B cell (primary cell): ENCODE results near the gene IFRD2. TPM values are rescaled to one million over a fixed set of nuclear protein-coding genes. Genes with fewer than 3 reads are reported as not detected.

Experiments
- ATAC-seq: fragments of 200-7000 bp; cut with Tn5 transposase; one replicate; pipeline ENCODE4 v1.10.0; 2021; ENCODE audit warnings: low read depth, mild to moderate bottlenecking, moderate number of reproducible peaks, moderate library complexity
- CTCF ChIA-PET: fragments of 350-600 bp; sonication (Branson Sonifier 250); formaldehyde crosslinking; loops from one replicate; lab custom pipeline; 2021; ENCODE audit warnings: antibody characterized with exemption, inconsistent platforms; lab: Charles Lee
- POLR2A ChIA-PET: fragments of 350-600 bp; sonication (Branson Sonifier 250); formaldehyde crosslinking; loops from one replicate; lab custom pipeline; 2021; ENCODE audit warnings: antibody characterized with exemption; lab: Charles Lee
- DNase-seq: peaks from one replicate; pipeline ENCODE4 v3.0.0; 2013
- H2AFZ ChIP-seq: 2 replicates; pipeline ENCODE4 v1.6.1; 2012; ENCODE audit warnings: mild to moderate bottlenecking, low read depth, low read length; ENCODE audit not compliant: insufficient read depth, poor library complexity, severe bottlenecking
- H3K27ac ChIP-seq, 2 donors: 1 replicate in 1 of 2; 2 replicates in 1 of 2; pipeline ENCODE4 v1.5.1; 2012 to 2013; ENCODE audit warnings: low read length in 2 of 2, mild to moderate bottlenecking in 2 of 2, moderate library complexity in 1 of 2
- H3K27me3 ChIP-seq, 4 experiments: fragments of 200-600 bp in 1 of 4; sonication (generic) in 1 of 4; replicated peaks in 1 of 4; 1 replicate in 2 of 4; 2 replicates in 2 of 4; pipeline versions ENCODE4 v1.6.1 to v1.7.0; 2013 to 2016; ENCODE audit warnings: low read length in 3 of 4, mild to moderate bottlenecking in 2 of 4, mixed read lengths in 1 of 4, moderate library complexity in 1 of 4; ENCODE audit not compliant: insufficient read depth in 4 of 4, control insufficient read depth in 3 of 4; ENCODE audit errors: control extremely low read depth in 1 of 4
- H3K36me3 ChIP-seq, 2 experiments: replicated peaks in 1 of 2; 1 replicate in 1 of 2; 2 replicates in 1 of 2; pipeline versions ENCODE4 v1.6.1 to v1.7.1; 2013; ENCODE audit warnings: low read length in 1 of 2; ENCODE audit not compliant: insufficient read depth in 2 of 2, control insufficient read depth in 1 of 2; ENCODE audit errors: control extremely low read depth in 1 of 2, extremely low read depth in 1 of 2
- H3K4me1 ChIP-seq, 2 donors: fragments of 200-600 bp in 1 of 2; sonication (generic) in 1 of 2; 1 replicate in 1 of 2; 2 replicates in 1 of 2; pipeline versions ENCODE4 v1.5.1 to v1.6.1; 2013 to 2017; ENCODE audit warnings: low read length in 2 of 2; ENCODE audit not compliant: control insufficient read depth in 2 of 2, insufficient read depth in 2 of 2
- H3K4me2 ChIP-seq: replicated peaks from 2 replicates; pipeline ENCODE3; 2012; ENCODE audit warnings: mild to moderate bottlenecking, low read depth, low read length; ENCODE audit not compliant: poor library complexity, severe bottlenecking
- H3K4me3 ChIP-seq, 5 experiments: fragments of 200-600 bp in 1 of 5; sonication (generic) in 1 of 5; 1 replicate in 3 of 5; 2 replicates in 2 of 5; pipeline versions ENCODE4 v1.5.1 to v1.7.0; 2011 to 2016; ENCODE audit warnings: low read length in 4 of 5, mild to moderate bottlenecking in 4 of 5, low read depth in 2 of 5, control low read depth in 1 of 5, moderate library complexity in 1 of 5; ENCODE audit not compliant: insufficient read depth in 1 of 5; ENCODE audit errors: control extremely low read depth in 1 of 5, extremely low read depth in 1 of 5
- H3K79me2 ChIP-seq: fragments of 200-600 bp; sonication (generic); one replicate; pipeline ENCODE4 v1.6.0; 2016; ENCODE audit warnings: low read length; ENCODE audit not compliant: control insufficient read depth, insufficient read depth
- H3K9ac ChIP-seq: fragments of 200-600 bp; sonication (generic); 2 replicates; pipeline ENCODE4 v1.6.1; 2017; ENCODE audit warnings: mild to moderate bottlenecking, low read length, moderate library complexity
- H3K9me3 ChIP-seq, 3 donors: one replicate each; pipeline versions ENCODE4 v1.6.1 to v1.7.1; 2013; ENCODE audit warnings: low read length in 2 of 3; ENCODE audit not compliant: control insufficient read depth in 2 of 3, insufficient read depth in 1 of 3; ENCODE audit errors: control extremely low read depth in 1 of 3
- H4K20me1 ChIP-seq: 2 replicates; pipeline ENCODE4 v1.6.0; 2012; ENCODE audit warnings: mild to moderate bottlenecking, low read length; ENCODE audit not compliant: insufficient read depth, control insufficient read depth, poor library complexity, severe bottlenecking
- H3K27ac Mint-ChIP-seq: one replicate; pipeline ENCODE4 v1.8.0; 2021; ENCODE audit warnings: mixed read lengths
- H3K27me3 Mint-ChIP-seq: one replicate; pipeline ENCODE4 v1.8.0; 2021; ENCODE audit warnings: mixed read lengths
- H3K4me1 Mint-ChIP-seq: one replicate; pipeline ENCODE4 v1.8.0; 2021; ENCODE audit warnings: mixed read lengths
- H3K4me3 Mint-ChIP-seq: one replicate; pipeline ENCODE4 v1.8.0; 2021; ENCODE audit warnings: mixed read lengths
- H3K9me3 Mint-ChIP-seq: one replicate; pipeline ENCODE4 v1.8.0; 2022; ENCODE audit warnings: mixed read lengths; ENCODE audit not compliant: insufficient read depth
- EZH2 ChIP-seq: IDR thresholded peaks from 2 replicates; pipeline ENCODE4 v1.6.1; 2012; ENCODE audit warnings: borderline replicate concordance, low read depth, mild to moderate bottlenecking, moderate library complexity, low read length; ENCODE audit not compliant: insufficient read depth, poor library complexity, severe bottlenecking
- WGBS: methylation state at CpG from one replicate; pipeline ENCODE4 v1.1.5; 2013; ENCODE audit warnings: missing lambda C conversion rate; ENCODE audit not compliant: insufficient coverage; 5-methylcytosine and 5-hydroxymethylcytosine counted together
- intact Hi-C: fragments of 100-400 bp; cut with micrococcal nuclease; formaldehyde crosslinking; loops from one replicate; pipeline ENCODE4 v1.10.0; 2022
- polyA plus RNA-seq: library from polyadenylated mRNA; depleted of rRNA; stranded (reverse); fragments of >200 nt; gene quantifications from 2 replicates; pipeline ENCODE4 v1.2.3, GENCODE V29; 2012
- total RNA-seq, 2 donors: library from RNA; stranded (reverse); fragments of 120-200 nt in 1 of 2; gene quantifications; 1 replicate in 1 of 2; 2 replicates in 1 of 2; pipeline versions ENCODE4 v1.2.3 to v1.2.4, GENCODE V29; 2013 to 2022
- TF ChIP-seq, protein P1 (sequence below): fragments of 200-600 bp; IDR thresholded peaks from one replicate; pipeline ENCODE4 v1.8.0; 2022; ENCODE audit warnings: antibody characterized with exemption, mild to moderate bottlenecking

Gene IFRD2
- total and polyA plus RNA-seq, 2 donors (not counting 1 experiment from before 2014, with no cell fraction given), result 63.4 to 80.1 TPM

DNA sequence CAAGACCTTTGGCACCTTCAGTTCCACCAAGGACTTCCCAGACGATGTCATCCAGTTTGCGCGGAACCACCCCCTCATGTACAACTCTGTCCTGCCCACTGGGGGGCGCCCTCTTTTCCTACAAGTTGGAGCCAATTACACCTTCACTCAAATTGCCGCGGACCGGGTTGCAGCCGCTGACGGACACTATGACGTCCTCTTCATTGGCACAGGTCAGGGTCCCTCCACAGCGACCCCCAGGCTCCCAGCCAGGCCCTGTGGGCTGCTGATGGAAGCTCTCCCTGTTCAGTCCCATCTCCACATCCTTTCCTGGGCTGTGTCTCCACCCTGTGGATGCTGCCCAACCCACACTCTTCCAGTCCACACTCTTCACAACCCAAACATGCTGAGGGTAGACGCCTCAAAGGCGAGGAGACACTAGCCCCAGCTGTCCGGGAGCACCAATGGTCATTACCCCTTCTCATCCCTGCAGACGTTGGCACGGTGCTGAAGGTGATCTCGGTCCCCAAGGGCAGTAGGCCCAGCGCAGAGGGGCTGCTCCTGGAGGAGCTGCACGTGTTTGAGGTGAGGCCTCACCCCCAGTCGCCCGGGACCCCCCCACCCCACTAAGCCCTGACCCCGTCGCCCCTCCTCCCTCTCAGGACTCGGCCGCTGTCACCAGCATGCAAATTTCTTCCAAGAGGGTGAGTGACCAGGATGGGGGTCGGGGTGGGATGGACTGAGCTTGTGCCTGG lies 17.7 kb downstream of the IFRD2 start:
- CTCF ChIA-PET, result interaction anchor here (0.8 to 3.0 kb wide), 9 partner anchors 18 to 154 kb away, joined by 3 to 12 read pairs (median 4); partner anchors contain the start of genes GNAT1 and IFRD2
- H4K20me1 ChIP-seq, result peaks cover 10% of the 10 kb centered on the region
- H3K27ac ChIP-seq, result no peak overlapping the region
- no peaks in the 10 kb centered on the region for H3K9me3 Mint-ChIP-seq
- peak overlapping the region; percentile 59 for H3K27ac Mint-ChIP-seq
- no peak overlapping the region for H2AFZ ChIP-seq
- TF ChIP-seq, protein P1, sequence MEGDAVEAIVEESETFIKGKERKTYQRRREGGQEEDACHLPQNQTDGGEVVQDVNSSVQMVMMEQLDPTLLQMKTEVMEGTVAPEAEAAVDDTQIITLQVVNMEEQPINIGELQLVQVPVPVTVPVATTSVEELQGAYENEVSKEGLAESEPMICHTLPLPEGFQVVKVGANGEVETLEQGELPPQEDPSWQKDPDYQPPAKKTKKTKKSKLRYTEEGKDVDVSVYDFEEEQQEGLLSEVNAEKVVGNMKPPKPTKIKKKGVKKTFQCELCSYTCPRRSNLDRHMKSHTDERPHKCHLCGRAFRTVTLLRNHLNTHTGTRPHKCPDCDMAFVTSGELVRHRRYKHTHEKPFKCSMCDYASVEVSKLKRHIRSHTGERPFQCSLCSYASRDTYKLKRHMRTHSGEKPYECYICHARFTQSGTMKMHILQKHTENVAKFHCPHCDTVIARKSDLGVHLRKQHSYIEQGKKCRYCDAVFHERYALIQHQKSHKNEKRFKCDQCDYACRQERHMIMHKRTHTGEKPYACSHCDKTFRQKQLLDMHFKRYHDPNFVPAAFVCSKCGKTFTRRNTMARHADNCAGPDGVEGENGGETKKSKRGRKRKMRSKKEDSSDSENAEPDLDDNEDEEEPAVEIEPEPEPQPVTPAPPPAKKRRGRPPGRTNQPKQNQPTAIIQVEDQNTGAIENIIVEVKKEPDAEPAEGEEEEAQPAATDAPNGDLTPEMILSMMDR, result peak; percentile 71
- TF ChIP-seq EZH2, result no peak
- peak overlapping the region; percentile 61 for H3K4me2 ChIP-seq
- H3K4me3 ChIP-seq, result no peak overlapping the region
- H3K27me3 ChIP-seq, result peaks cover 0 to 57% (median 21%) of the 10 kb centered on the region in 4 experiments
- intact Hi-C loops, result loop anchor here (1.0 kb wide), 1 partner anchor 50 kb away; no protein-coding TSS in a partner anchor
- H3K79me2 ChIP-seq, result no peaks in the 10 kb centered on the region
- POLR2A ChIA-PET, result interaction anchor here (0.6 to 0.7 kb wide), 4 partner anchors 66 to 1226 kb away, joined by 3 to 6 read pairs (median 4); partner anchors contain the start of gene RASSF1
- WGBS, result 10% methylated on average over 19 of the region's 26 CpGs
- peaks cover 26% of the 10 kb centered on the region for H3K4me1 Mint-ChIP-seq
- DNase-seq, result peak; percentile 83
- ATAC-seq, result no peak
- H3K36me3 ChIP-seq, result no peaks in the 10 kb centered on the region
- no peak overlapping the region for H3K9ac ChIP-seq
- H3K9me3 ChIP-seq, result peaks cover 0 to 3% (median 0%) of the 10 kb centered on the region in 3 donors
- H3K4me3 Mint-ChIP-seq, result peak overlapping the region; percentile 68
- peaks cover 33 to 39% of the 10 kb centered on the region in 2 donors for H3K4me1 ChIP-seq
- H3K27me3 Mint-ChIP-seq, result peaks cover 28% of the 10 kb centered on the region

DNA sequence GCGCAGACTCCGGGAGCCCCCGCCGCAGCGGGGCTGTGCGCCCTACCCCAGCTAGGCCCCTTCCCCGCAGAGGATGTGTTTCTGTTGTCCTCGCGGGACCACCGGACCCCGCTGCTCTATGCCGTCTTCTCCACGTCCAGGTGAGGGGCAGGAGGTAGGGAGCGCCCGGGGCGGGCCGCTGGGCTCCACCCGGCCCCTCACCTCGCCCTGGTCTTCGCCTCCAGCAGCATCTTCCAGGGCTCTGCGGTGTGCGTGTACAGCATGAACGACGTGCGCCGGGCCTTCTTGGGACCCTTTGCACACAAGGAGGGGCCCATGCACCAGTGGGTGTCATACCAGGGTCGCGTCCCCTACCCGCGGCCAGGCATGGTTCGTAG lies 18.6 kb downstream of the IFRD2 start:
- no peak for ATAC-seq
- Histone ChIP-seq H3K27me3 (peaks cover 0 to 54% (median 21%) of the 10 kb centered on the region in 4 experiments), H2AFZ (no peak overlapping the region), H3K36me3 (no peaks in the 10 kb centered on the region), H4K20me1 (peaks cover 10% of the 10 kb centered on the region), H3K4me2 (peak overlapping the region; percentile 91), H3K4me3 (no peak overlapping the region), H3K4me1 (peaks cover 33 to 39% of the 10 kb centered on the region in 2 donors), H3K9ac (no peak overlapping the region), H3K27ac (no peak overlapping the region), H3K79me2 (no peaks in the 10 kb centered on the region), H3K9me3 (peaks cover 0 to 3% (median 0%) of the 10 kb centered on the region in 3 donors)
- intact Hi-C loops, result loop anchor here (1.0 to 2.0 kb wide), 4 partner anchors 13 to 51 kb away; no protein-coding TSS in a partner anchor
- H3K27me3 Mint-ChIP-seq, result peaks cover 30% of the 10 kb centered on the region
- no peak overlapping the region for H3K27ac Mint-ChIP-seq
- POLR2A ChIA-PET, result no interaction called here
- H3K4me3 Mint-ChIP-seq, result peak overlapping the region; percentile 68
- WGBS, result 28% methylated on average over 26 of the region's 31 CpGs
- no peaks in the 10 kb centered on the region for H3K9me3 Mint-ChIP-seq
- no peak for TF ChIP-seq EZH2
- CTCF ChIA-PET, result interaction anchor here (0.9 to 5.5 kb wide), 3 partner anchors 26 to 100 kb away, joined by 4 to 46 read pairs (median 12); partner anchors contain the start of gene GNAT1
- peaks cover 26% of the 10 kb centered on the region for H3K4me1 Mint-ChIP-seq
- no peak for DNase-seq
